ENCODE data around the gene CTBP2. TPM values are rescaled to one million over a fixed set of nuclear protein-coding genes. Genes with fewer than 3 reads are reported as not detected.
A peak's percentile ranks its signal among the peaks of the same experiment; 100 is the strongest.

CTBP2 gene
- total RNA-seq, 4 donors from 2014 or later, result 92.4 to 136 (median 125) TPM

DNA sequence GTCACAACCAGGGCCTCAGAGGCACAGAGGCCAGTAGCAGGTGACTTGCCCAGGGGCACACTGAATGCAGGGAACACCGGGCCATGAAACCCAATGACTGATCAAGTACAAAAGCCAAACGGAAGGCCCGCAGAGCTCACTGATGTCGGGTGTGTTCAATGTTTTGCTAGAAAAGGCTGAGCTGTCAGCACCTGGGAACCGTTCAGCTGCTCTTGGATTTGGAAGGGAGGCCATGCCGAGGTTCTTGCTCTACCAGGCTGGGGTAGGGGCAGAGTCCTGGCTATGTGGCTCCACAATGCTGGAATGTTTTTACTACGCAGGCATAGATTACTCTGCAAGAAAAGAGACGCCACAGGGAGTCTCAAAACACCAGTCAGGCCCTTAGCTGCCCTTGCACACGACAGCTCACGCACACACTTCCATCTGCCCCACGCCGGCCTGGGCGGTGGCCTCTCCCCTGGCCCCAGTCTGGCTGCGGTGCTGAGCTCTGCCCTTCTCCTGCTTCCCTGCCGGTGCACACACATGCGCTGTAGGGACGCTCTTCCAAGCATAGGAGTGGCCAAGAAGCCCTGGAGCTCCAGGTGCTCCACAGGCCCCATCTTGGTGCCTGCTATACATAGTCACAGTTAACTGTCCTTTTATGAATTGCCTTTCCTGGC, 138.5 kb downstream of the CTBP2 start:
- Histone ChIP-seq H3K27me3 (no peaks in the 10 kb centered on the region), H3K4me3 (replicated peaks in 1 of 3) (no peak overlapping the region), H3K27ac (no peak overlapping the region), H3K36me3 (peaks cover 2 to 9% of the 10 kb centered on the region in 2 donors), H3K9me3 (no peaks in the 10 kb centered on the region), H3K4me1 (peaks cover 17 to 47% of the 10 kb centered on the region in 2 donors)
- no peak for DNase-seq
- intact Hi-C loops (cut with DNase I), result no loop called here
- TF ChIP-seq POLR2A (IDR thresholded peaks at IDR 0.05), result no peak
- TF ChIP-seq, protein P1, sequence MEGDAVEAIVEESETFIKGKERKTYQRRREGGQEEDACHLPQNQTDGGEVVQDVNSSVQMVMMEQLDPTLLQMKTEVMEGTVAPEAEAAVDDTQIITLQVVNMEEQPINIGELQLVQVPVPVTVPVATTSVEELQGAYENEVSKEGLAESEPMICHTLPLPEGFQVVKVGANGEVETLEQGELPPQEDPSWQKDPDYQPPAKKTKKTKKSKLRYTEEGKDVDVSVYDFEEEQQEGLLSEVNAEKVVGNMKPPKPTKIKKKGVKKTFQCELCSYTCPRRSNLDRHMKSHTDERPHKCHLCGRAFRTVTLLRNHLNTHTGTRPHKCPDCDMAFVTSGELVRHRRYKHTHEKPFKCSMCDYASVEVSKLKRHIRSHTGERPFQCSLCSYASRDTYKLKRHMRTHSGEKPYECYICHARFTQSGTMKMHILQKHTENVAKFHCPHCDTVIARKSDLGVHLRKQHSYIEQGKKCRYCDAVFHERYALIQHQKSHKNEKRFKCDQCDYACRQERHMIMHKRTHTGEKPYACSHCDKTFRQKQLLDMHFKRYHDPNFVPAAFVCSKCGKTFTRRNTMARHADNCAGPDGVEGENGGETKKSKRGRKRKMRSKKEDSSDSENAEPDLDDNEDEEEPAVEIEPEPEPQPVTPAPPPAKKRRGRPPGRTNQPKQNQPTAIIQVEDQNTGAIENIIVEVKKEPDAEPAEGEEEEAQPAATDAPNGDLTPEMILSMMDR (IDR thresholded peaks at IDR 0.05), result no peak
- 80 to 89% methylated on average over 17 of the region's 17 CpGs for WGBS, 2 donors

DNA sequence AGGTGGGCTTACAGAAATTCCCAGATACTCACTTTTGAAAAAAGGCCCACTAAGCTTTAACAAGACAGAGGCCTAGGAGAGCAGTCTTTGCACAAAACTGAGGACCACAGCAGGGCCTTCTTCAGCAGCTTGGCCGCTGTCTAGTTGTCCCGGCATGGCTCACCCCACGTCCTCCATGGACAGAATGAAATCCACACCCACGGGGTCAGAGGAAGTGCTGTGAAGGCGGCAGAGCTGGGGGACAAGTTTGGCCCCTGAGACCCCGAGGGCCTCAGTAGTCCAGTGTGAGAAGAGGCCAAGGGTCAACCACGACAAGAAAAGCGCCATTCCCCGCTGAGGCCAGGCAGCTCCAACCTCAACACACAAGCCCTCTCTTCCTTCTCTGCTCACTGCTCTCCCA, 139.5 kb downstream of the CTBP2 start:
- Histone ChIP-seq H3K9me3 (no peaks in the 10 kb centered on the region), H3K36me3 (peaks cover 0 to 6% of the 10 kb centered on the region in 2 donors), H3K4me1 (peaks cover 27 to 57% of the 10 kb centered on the region in 2 donors), H3K27ac (no peak overlapping the region), H3K4me3 (replicated peaks in 1 of 3) (no peak overlapping the region), H3K27me3 (no peaks in the 10 kb centered on the region)
- TF ChIP-seq POLR2A (IDR thresholded peaks at IDR 0.05), result no peak
- TF ChIP-seq, protein P1 (IDR thresholded peaks at IDR 0.05), result no peak
- intact Hi-C loops (cut with DNase I), result no loop called here
- no peak for DNase-seq
- 98 to 100% methylated on average over 2 to 9 of the region's 9 CpGs for WGBS, 2 donors

DNA sequence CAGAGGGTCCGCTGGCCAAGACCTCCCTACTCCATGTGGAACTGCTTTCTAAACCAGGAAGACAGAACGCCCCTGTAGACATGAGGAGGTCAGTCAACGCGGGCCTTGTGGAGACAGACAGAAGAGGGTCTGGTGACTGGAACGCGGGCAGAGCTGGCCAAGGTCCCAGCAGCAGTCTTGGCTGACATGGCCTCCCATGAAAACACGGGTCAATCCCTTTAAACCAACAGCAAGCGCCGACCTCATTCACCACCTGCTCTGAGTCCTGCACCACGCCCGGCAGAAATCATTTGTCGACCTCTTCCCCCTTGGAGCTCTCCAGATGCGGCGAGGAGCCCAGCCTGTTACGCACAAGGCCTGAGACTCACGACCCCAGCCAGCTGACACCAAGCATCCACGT, 140.0 kb downstream of the CTBP2 start:
- DNase-seq, result peak in 1 of 2 donors; percentile 31

GRCh38 chr10:125018576-125019143, 141.7 kb downstream of the CTBP2 start:
- no peak overlapping the region for H3K27ac ChIP-seq

More for the DNA sequence above, 140.0 kb downstream of the CTBP2 start:
- Histone ChIP-seq H3K27ac (no peak overlapping the region), H3K4me1 (peaks cover 32 to 62% of the 10 kb centered on the region in 2 donors), H3K4me3 (replicated peaks in 1 of 3) (no peak overlapping the region), H3K27me3 (no peaks in the 10 kb centered on the region), H3K9me3 (no peaks in the 10 kb centered on the region), H3K36me3 (peaks cover 0 to 1% of the 10 kb centered on the region in 2 donors)
- intact Hi-C loops (cut with DNase I), result no loop called here
- TF ChIP-seq POLR2A (IDR thresholded peaks at IDR 0.05), result no peak
- TF ChIP-seq, protein P1 (IDR thresholded peaks at IDR 0.05), result no peak
- 87 to 89% methylated on average over 13 to 17 of the region's 17 CpGs for WGBS, 2 donors

More at GRCh38 chr10:125018576-125019143, 141.7 kb downstream of the CTBP2 start:
- no peaks in the 10 kb centered on the region for H3K36me3 ChIP-seq
- intact Hi-C loops (cut with DNase I), result no loop called here
- WGBS, 2 donors, result 89 to 92% methylated on average over 9 of the region's 9 CpGs
- H3K27me3 ChIP-seq, result no peaks in the 10 kb centered on the region
- no peak for DNase-seq
- H3K4me3 ChIP-seq (replicated peaks in 1 of 3), result no peak overlapping the region
- H3K4me1 ChIP-seq, result peaks cover 47 to 73% of the 10 kb centered on the region in 2 donors
- TF ChIP-seq POLR2A (IDR thresholded peaks at IDR 0.05), result no peak
- TF ChIP-seq, protein P1 (IDR thresholded peaks at IDR 0.05), result no peak
- no peaks in the 10 kb centered on the region for H3K9me3 ChIP-seq

Measured in thyroid gland (tissue), 4 donors.